RPMI8226 (cell line): Measurements from ENCODE around the gene RNF166.
A peak's percentile ranks its signal among the peaks of the same experiment; 100 is the strongest.

Experiments
- DNase-seq: peaks from one replicate; pipeline ENCODE4 v3.0.0-alpha.2; 2015

RNF166 gene

GRCh38 chr16:88705076-88705684, 1.0 kb downstream of the RNF166 start:
- peak; percentile 73 for DNase-seq

- no peak for DNase-seq
Observed at GRCh38 chr16:88703486-88704309, 2.5 kb downstream of the RNF166 start.

DNA sequence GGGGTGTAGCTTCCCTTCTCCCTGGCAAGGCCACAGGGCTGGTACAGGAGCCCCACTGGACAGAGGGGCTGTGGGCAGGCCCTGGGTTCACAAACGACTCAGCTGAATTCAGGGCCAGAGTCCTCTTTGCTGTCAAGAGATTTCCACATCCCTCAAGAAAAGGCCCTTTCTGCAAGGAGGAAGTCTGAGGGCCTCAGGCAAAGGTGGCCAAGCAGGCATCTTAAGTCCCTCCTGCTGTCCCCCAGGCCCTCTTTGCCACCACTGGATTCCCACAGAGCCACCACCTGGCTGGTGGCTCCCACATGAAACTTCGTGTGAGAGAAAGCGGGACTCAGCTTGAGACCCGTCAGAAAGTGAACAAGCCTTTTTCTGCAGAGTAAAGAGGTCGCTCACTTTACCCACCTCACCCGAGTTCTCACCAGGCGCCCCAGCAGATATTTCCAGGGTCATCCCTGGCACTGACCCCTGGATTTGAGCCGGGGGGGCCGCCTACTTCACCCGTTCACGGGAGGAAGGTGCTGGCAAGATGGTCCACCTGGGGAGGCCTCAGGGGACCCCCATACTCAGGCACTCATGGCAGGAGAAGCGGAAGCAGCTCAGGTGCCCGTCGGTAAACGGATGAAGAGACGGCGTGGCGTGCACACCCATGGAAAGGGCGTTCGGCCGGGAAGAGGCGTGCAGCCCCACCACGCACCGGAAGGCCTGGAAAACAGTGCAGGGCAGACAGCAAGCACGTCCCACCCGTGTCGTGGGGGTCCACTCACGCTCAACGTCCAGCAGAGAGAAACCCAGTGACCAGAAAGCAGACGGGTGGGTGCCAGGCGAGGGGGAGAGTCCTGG, 3.6 kb downstream of the RNF166 start:
- no peak for DNase-seq

GRCh38 chr16:88701581-88702370, 4.4 kb downstream of the RNF166 start:
- no peak for DNase-seq

GRCh38 chr16:88700636-88701482, 5.3 kb downstream of the RNF166 start:
- DNase-seq: peak; percentile 87

GRCh38 chr16:88700322-88700635, 5.9 kb downstream of the RNF166 start:
- DNase-seq: no peak

GRCh38 chr16:88699180-88699579, 7.0 kb downstream of the RNF166 start:
- no peak for DNase-seq

- no peak for DNase-seq
Observed at GRCh38 chr16:88698646-88699045, 7.6 kb downstream of the RNF166 start.

GRCh38 chr16:88697831-88698615, 8.2 kb downstream of the RNF166 start:
- no peak for DNase-seq

DNA sequence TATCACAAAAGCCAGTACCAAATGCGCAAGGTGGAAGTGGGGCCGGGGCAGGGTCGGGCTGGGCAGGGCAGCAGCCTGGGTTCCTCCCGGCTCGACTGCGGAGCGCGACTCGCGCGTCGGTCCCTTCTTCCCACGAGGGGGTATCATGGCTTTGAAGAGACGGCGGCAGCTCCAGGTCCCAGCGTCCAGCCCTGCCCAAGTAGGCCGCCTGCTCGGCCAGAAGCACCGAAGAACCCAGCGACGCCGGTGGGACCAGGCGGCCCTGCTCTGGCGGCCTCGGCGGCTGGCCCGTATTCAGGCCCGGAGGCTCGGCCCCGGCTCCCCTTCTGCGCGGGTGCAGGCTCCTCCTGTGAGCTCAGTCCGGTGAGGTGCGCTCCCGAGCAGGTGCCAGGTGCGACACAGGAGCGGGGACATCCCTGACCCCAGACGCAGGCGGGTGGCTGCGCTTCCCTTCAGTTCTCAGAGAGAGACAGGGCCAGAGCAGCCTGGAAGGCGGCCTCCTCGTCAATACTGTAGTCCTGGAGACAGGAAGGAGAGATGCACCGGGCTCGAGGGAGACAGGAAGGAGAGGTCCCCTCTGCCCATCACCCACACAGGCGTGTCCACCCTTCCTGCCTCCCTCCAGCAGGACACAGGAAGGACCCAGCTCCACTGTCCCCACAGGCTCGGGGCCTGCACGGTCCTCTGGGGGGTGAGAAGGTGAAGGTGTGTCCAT, 8.9 kb downstream of the RNF166 start:
- no peak for DNase-seq

DNA sequence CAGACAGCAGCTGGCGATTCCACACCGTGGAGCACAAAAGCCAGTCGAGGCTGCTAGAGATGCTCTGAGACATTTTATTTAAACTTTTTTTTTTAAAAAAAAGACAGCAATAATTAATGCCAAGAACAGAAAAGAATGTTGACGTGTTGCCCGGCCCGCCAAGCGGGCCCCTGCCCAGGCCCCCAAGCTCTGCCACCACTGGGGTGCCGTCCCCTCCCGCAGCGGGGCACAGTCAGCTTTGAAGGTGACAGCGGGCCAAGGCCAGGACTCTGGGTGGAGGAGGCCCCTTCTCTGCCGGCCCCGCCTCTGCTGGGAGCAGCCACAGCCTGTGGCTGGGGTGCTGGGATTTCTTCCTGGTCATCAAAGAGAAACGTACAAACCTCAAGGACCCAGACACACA, 9.8 kb downstream of the RNF166 start:
- DNase-seq: no peak

DNA sequence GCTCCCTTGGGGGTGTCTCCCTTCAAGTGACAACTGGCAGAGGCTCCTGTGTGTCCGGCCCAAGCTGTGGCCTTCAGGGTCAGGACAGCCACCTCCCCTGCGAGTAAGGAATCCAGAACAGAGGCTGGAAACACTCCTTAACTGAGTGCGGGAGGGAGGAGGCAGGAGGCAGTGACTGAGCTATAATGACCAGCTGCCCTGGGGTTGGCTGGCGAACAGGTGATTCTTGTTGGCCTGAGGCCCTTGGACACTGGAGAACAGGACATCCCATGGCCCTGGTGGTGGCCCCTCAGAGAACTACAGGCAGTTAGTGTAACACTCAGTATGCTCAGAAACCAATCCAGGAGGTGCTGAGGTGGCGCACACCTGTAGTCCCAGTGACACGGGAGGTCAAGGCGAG, 10.5 kb downstream of the RNF166 start:
- no peak for DNase-seq

- DNase-seq: no peak
Observed at GRCh38 chr16:88695218-88695617, 11.0 kb downstream of the RNF166 start.

- DNase-seq: no peak
Observed at GRCh38 chr16:88694221-88695087, 11.8 kb downstream of the RNF166 start.

GRCh38 chr16:88693420-88694177, 12.6 kb downstream of the RNF166 start:
- DNase-seq: no peak

- no peak for DNase-seq
Observed at GRCh38 chr16:88692861-88693260, 13.3 kb downstream of the RNF166 start.

DNA sequence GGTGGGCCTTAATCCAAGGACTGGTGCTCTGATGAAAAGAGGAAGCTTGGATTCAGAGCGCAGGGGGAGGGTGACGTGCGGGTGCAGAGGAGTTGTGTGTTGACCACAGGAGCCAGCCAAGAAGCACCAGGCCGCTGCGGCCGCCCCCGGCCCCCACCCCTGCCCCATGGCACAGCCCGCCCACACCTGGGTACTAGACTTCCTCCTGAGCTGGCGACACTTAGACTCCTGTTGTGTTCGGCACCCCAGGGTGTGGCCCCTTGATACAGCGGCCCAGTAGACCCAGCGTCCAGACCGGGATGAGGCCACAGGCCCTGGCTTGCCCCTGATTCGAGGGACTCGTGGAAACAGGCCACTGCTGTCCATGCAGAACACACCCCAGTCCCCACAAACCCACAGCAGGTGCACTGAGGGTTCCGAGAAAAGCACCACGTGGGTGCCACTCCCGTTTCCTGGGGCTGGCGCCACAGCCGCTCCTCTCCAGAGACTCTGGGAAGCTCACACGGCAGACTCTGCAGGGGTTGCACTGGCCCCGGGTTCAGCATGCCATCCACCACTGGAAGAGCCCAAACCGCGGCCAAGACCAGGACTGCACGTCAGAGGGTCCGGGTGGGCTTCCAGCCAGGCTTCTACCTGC, 14.2 kb downstream of the RNF166 start:
- no peak for DNase-seq

GRCh38 chr16:88691129-88691813, 14.9 kb downstream of the RNF166 start:
- DNase-seq: no peak
